Posterior vena cava (tissue), 2 donors: Measurements from ENCODE around the gene GNPAT. TPM values are rescaled to one million over a fixed set of nuclear protein-coding genes. Genes with fewer than 3 reads are reported as not detected.

ENCODE experiments used
- DNase-seq: peaks from one replicate; pipeline ENCODE4 v3.0.0-alpha.2; 2020; ENCODE audit warnings: low spot score
- intact Hi-C, 2 donors: fragments of 100-400 bp; cut with DNase I; formaldehyde crosslinking; loops; one replicate each; pipeline versions ENCODE4 v1.14.1 to v1.14.2; 2022 to 2023
- total RNA-seq, 2 donors: library from RNA; stranded (reverse); fragmentation: NEBNext Ultra II Directional; extraction: Animal tissue kit (Norgen Biotek cat#: 25700); gene quantifications; one replicate each; pipeline ENCODE4 v1.2.1, GENCODE V29; 2021
- donor health status: DM: yes; HTN: yes; CAD: no.
- donor health status: DM: yes; HTN: yes; CAD: no.

GNPAT gene
- total RNA-seq, 2 donors from 2014 or later: 31.2 to 34.1 TPM

DNA sequence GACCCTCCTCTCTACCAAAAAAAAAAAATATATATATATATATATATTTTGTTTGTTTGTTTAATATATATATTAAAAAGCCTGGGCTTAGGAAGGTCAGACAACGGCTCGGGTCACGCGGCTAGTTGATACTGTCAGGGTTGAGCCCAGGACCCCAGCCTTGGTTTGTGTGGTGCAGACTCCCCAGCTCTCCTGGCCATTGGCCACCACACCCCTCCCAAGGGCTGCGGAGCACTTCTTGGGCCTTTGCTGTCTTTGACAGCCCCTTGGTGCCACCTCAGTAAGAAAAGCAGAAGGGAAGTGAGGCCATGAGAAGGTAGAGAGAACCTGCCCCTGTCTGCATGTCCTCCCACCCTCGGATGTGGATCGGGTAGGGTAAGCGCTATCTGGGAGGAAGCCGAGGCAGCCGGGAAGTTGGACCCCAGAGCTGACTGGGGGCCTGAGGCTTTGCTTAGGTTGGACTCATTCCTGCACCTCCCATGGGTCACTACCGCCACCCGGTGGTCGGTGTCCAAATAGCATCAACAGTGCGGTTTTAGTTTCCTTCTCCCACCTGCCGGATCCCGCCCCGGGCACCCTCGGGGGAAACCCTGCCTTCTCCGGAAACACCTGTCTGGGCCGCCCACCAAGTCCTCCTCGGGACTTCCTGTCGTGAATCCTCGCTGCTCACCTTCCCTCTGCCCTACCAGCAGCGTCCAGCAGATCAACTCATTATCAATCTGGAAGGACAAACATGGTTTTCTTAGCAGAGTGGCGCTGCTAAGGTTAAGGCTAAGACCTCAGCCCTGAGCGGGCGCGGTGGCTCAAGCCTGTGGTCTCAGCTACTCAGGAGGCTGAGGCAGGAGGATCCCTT lies 29.8 kb upstream of the GNPAT start:
- peak; percentile 92 for DNase-seq
- intact Hi-C loops: loop anchor here (10.0 kb wide), 2 partner anchors 276 to 416 kb away; no protein-coding TSS in a partner anchor

DNA sequence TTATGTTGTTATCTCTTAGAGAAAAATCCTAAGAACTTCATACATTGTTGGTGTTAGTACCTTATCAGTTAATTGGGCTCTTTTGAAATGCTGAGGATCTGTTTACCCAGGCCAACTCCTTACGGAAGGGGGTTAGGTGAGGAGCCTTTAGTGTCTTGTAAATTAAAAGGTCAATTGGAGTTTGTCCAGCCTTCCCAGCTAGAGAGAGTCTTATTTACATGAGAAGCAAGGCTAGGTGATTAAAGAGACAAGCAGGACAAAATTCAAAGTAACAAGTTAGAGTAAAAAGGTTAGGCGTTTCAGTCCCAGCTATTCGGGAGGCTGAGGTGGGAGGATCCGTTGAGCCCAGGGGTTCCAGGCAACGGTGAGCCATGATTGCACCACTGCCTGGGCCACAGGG lies 28.7 kb upstream of the GNPAT start:
- intact Hi-C loops: loop anchor here (10.0 kb wide), 2 partner anchors 278 to 418 kb away; no protein-coding TSS in a partner anchor
- peak; percentile 36 for DNase-seq

DNA sequence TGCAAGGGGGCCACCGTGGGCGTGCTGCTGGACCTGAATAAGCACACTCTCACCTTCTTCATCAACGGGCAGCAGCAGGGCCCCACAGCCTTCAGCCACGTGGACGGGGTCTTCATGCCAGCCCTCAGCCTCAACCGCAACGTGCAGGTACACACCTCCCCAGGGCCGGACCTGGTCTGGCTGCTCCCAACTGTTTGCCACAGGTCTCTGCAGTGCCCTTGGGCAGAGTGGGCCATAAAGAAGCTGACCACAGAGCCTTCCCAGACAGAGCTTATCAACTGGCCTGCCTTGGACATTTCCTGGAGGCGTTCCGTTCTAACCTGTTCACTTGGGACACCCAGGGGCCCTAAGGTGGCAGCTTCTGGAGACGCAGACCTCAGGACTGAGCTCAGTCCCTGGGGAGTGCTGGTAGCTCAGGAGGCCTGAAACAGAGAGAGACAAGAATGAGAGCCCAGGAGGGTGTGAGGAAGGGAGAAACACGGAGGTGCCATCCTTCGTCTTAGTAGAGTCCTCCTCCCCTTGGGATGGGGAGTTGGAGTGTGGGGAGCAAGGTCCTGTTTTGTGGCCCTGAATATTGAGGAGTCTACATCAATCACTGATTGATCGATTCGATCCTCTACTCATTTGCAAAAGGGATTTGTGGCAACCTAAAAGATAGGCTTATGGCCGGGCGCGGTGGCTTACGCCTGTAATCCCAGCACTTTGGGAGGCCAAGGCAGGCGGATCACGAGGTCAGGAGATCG lies 27.0 kb upstream of the GNPAT start:
- DNase-seq: no peak
- intact Hi-C loops: loop anchor here (10.0 kb wide), 2 partner anchors 279 to 419 kb away; no protein-coding TSS in a partner anchor

- intact Hi-C loops: loop anchor here (5.0 to 10.0 kb wide), 3 partner anchors 280 to 1078 kb away; no protein-coding TSS in a partner anchor
- DNase-seq: no peak
Observed at GRCh38 chr1:231214918-231215680, 25.9 kb upstream of the GNPAT start.

DNA sequence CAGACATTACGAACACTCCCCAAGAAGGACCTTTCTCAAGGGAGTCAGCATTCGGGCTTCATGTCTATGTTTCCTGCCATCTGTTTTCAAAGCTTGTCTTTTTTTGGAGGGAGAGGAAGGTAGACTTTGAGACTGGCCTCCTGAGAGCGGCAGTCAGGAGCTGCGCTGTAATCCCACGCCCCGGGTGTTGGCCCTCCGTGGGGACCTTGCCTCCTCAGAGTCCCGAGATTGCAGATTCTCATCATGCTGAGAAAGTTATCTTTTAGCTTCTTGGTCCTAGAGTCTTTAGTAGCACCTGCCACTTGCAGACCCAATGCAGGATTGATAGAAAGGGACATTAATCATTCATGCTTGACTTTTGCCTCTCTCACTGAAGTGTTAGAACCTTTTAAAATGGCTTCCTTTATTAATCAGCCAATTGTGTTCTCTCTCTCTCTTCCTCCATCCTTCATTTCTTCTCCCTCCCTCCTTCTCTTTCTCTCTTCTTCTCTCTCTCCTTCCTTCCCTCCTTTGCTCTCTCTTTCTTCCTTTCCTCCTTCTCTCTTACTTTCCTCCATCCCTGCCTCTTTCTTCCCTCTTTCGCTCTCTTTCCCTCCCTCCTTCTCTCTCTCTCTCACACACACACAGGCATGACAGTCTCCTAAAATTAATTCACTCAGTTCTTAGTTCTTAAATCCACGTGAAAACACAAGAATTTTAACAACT lies 25.2 kb upstream of the GNPAT start:
- no peak for DNase-seq
- intact Hi-C loops: loop anchor here (5.0 to 10.0 kb wide), 3 partner anchors 281 to 1079 kb away; no protein-coding TSS in a partner anchor

- intact Hi-C loops: loop anchor here (5.0 to 10.0 kb wide), 3 partner anchors 282 to 1079 kb away; no protein-coding TSS in a partner anchor
- DNase-seq: no peak
Observed at GRCh38 chr1:231216498-231216897, 24.5 kb upstream of the GNPAT start.

DNA sequence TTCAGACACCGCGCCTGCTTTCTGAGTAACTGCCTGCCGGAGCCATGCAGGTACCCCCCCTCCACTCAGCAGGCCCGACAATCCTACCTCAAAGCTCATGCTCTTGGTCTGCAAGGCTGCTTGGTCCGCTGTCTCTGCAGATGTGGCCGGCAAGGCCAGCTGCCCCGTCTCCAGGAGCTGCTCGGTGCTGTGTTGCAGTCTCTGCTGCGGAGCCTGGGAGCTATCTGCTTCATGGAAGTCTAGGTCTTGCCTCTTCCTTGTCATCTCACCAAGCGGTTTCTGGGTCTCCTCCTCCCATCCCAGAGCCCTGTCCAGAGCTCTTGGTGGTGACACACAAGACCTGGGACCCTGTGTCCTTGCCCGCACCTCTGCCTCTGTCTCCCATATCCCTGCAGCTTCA lies 24.0 kb upstream of the GNPAT start:
- no peak for DNase-seq
- intact Hi-C loops: loop anchor here (5.0 to 10.0 kb wide), 3 partner anchors 282 to 1080 kb away; no protein-coding TSS in a partner anchor

- intact Hi-C loops: loop anchor here (5.0 to 10.0 kb wide), 3 partner anchors 283 to 1081 kb away; no protein-coding TSS in a partner anchor
- DNase-seq: no peak
Observed at GRCh38 chr1:231218078-231218477, 22.9 kb upstream of the GNPAT start.

DNA sequence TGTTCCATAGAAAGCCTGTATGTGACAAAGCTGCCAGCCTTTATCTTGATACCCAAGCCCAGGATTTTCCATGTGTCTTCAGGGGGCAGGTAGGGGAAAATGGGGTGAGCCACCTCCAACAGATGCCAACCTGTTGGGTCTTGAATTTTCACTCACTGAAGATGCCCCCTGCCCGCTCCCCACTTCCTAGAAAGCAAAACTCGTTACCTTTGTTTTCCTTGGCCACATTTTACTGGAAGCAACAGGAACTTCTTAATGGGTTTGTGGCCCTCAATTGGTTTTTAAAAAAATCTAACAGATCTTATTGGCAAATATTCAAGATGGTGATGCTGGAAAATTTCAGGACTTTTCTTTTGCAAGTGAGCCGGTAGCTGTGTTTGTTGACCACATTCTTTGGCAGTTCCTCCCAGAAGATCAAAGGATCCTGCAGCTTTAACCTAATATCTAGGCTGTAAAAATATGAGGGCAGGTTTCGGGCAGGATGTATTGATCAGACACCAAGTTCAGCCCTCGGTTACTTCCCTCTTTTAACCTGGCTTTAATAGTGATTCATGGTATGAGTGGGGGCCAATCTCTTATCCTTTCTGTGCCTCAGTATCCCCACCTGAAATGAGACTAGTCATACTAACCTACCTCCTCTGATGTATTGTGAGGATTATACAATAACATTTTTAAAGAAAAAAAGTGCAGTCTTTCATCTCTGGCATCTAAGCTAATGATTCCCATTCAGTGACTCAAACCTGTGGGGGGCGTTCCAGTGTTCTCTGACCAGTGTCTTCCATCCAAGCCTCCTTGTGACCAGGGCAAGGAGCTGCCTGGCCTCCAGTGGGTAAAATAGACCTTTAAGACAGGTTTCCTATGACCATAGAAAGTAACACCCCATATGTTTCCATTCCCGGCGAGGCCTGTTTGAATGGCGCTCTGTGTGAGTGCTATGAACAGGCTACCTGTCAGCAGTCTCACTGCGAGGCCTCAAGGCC lies 21.3 kb upstream of the GNPAT start:
- intact Hi-C loops: loop anchor here (5.0 to 10.0 kb wide), 3 partner anchors 285 to 1082 kb away; no protein-coding TSS in a partner anchor

DNA sequence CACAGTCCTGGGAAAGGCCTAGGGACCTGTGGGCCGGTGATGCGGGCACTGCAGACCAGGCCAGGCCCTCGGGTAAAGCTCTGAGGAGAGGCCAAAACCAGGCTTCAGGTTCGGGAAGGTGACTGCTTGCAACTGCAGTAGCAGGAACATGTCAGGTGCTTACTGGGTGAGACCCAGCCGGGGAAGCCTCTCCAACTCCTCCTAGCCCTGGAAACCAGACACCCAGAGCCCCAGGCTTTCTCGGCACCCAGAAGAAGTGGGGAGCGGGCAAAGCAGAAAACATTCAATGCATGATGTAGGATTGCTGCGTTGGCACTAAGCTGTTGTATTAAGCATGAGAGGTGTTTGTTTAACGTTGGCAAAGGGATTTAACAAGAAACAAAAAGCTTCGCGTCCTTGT lies 20.2 kb upstream of the GNPAT start:
- no peak for DNase-seq
- intact Hi-C loops: no loop called here

More for the DNA sequence above, 21.3 kb upstream of the GNPAT start:
- DNase-seq: no peak

- intact Hi-C loops: no loop called here
- DNase-seq: no peak
Observed at GRCh38 chr1:231226156-231226555, 14.9 kb upstream of the GNPAT start.

GRCh38 chr1:231231511-231231910 lies 9.5 kb upstream of the GNPAT start:
- DNase-seq: no peak
- intact Hi-C loops: no loop called here

- intact Hi-C loops: no loop called here
- no peak for DNase-seq
Observed at GRCh38 chr1:231232870-231233734, 7.9 kb upstream of the GNPAT start.

- intact Hi-C loops: no loop called here
- DNase-seq: no peak
Observed at GRCh38 chr1:231233735-231234417, 7.1 kb upstream of the GNPAT start.

- intact Hi-C loops: no loop called here
Observed at GRCh38 chr1:231234506-231234905, 6.5 kb upstream of the GNPAT start.

More at GRCh38 chr1:231234506-231234905, 6.5 kb upstream of the GNPAT start:
- no peak for DNase-seq
